HG03196 (cell line): ENCODE results near the gene MEX3D.

Source experiments
- ATAC-seq: cut with Tn5 transposase; IDR thresholded peaks from one replicate; pipeline ENCODE4 v1.9.1; 2021; ENCODE audit not compliant: unreplicated experiment

Gene MEX3D

GRCh38 chr19:1598777-1599459 is 30.8 kb upstream of the MEX3D start:
- no peak for ATAC-seq

- ATAC-seq, result no peak
Measured at GRCh38 chr19:1593501-1593772, 25.3 kb upstream of the MEX3D start.

GRCh38 chr19:1592755-1593500 is 24.8 kb upstream of the MEX3D start, which contains the start of gene MBD3:
Gene MBD3, minus strand, starts transcription at chr19:1592865. Its CDS starts 234 bp downstream, at chr19:1592631.
- ATAC-seq, result peak; percentile 58

GRCh38 chr19:1592024-1592754 is 24.1 kb upstream of the MEX3D start:
- ATAC-seq, result peak; percentile 62

- ATAC-seq, result peak; percentile 2
Measured at GRCh38 chr19:1591421-1592023, 23.4 kb upstream of the MEX3D start.

GRCh38 chr19:1590641-1591397 is 22.7 kb upstream of the MEX3D start:
- no peak for ATAC-seq

- no peak for ATAC-seq
Measured at GRCh38 chr19:1587872-1588271, 19.7 kb upstream of the MEX3D start.

GRCh38 chr19:1585243-1585580 is 17.1 kb upstream of the MEX3D start:
- no peak for ATAC-seq

- no peak for ATAC-seq
Measured at GRCh38 chr19:1584500-1585242, 16.5 kb upstream of the MEX3D start.

- ATAC-seq, result no peak
Measured at GRCh38 chr19:1582201-1582600, 14.1 kb upstream of the MEX3D start.

- no peak for ATAC-seq
Measured at GRCh38 chr19:1580957-1581356, 12.8 kb upstream of the MEX3D start.

GRCh38 chr19:1580382-1580781 is 12.3 kb upstream of the MEX3D start:
- ATAC-seq, result no peak

- no peak for ATAC-seq
Measured at GRCh38 chr19:1579222-1579621, 11.1 kb upstream of the MEX3D start.

- ATAC-seq, result no peak
Measured at GRCh38 chr19:1577929-1578618, 9.9 kb upstream of the MEX3D start.

GRCh38 chr19:1577090-1577928 is 9.2 kb upstream of the MEX3D start:
- ATAC-seq, result no peak

- ATAC-seq, result no peak
Measured at GRCh38 chr19:1576242-1577089, 8.3 kb upstream of the MEX3D start.

- no peak for ATAC-seq
Measured at GRCh38 chr19:1575323-1576241, 7.5 kb upstream of the MEX3D start.
